Measurements from ENCODE around the gene LRRFIP1.
"Not testable (repeated sequence)": the region's sequence is repeated elsewhere in the genome, so short reads cannot be mapped to it uniquely, and the experiment has no call there.

Gene LRRFIP1

GRCh38 chr2:237666606-237667005, 39.2 kb downstream of the LRRFIP1 start:
- no peak for DNase-seq

GRCh38 chr2:237667050-237667576, 39.7 kb downstream of the LRRFIP1 start:
- not testable (repeated sequence) for DNase-seq

GRCh38 chr2:237667893-237668292, 40.5 kb downstream of the LRRFIP1 start:
- no peak for DNase-seq

- DNase-seq: no peak
Measured at GRCh38 chr2:237668440-237668839, 41.1 kb downstream of the LRRFIP1 start.

- DNase-seq: no peak
Measured at GRCh38 chr2:237669283-237669627, 41.9 kb downstream of the LRRFIP1 start.

- DNase-seq: no peak
Measured at GRCh38 chr2:237669628-237670392, 42.4 kb downstream of the LRRFIP1 start.

GRCh38 chr2:237670641-237671040, 43.3 kb downstream of the LRRFIP1 start:
- DNase-seq: no peak

- DNase-seq: no peak
Measured at GRCh38 chr2:237671466-237672138, 44.2 kb downstream of the LRRFIP1 start.

GRCh38 chr2:237672731-237673129, 45.3 kb downstream of the LRRFIP1 start:
- DNase-seq: no peak

- peak; percentile 73 for DNase-seq
Measured at GRCh38 chr2:237673130-237674001, 46.0 kb downstream of the LRRFIP1 start.

GRCh38 chr2:237674731-237675276, 47.4 kb downstream of the LRRFIP1 start:
- DNase-seq: peak; percentile 29

- DNase-seq: no peak
Measured at GRCh38 chr2:237675316-237675715, 47.9 kb downstream of the LRRFIP1 start.

- no peak for DNase-seq
Measured at GRCh38 chr2:237680702-237681478, 53.5 kb downstream of the LRRFIP1 start.

- no peak for DNase-seq
Measured at GRCh38 chr2:237682151-237682550, 54.8 kb downstream of the LRRFIP1 start.

GRCh38 chr2:237682856-237683670, 55.7 kb downstream of the LRRFIP1 start:
- DNase-seq: no peak

- DNase-seq: no peak
Measured at GRCh38 chr2:237685408-237685807, 58.0 kb downstream of the LRRFIP1 start.

- DNase-seq: no peak
Measured at GRCh38 chr2:237686659-237687136, 59.3 kb downstream of the LRRFIP1 start.

- no peak for DNase-seq
Measured at GRCh38 chr2:237688081-237688480, 60.7 kb downstream of the LRRFIP1 start.

- DNase-seq: not testable (repeated sequence)
Measured at GRCh38 chr2:237688541-237688940, 61.2 kb downstream of the LRRFIP1 start.

- DNase-seq: no peak
Measured at GRCh38 chr2:237689336-237690131, 62.1 kb downstream of the LRRFIP1 start.

Measured in COR-L47 (cell line).